Inferior parietal cortex (tissue), 1 donor: ENCODE measurements around the gene MAPK1IP1L.
"Not testable (repeated sequence)": the region's sequence is repeated elsewhere in the genome, so short reads cannot be mapped to it uniquely, and the experiment has no call there.

Experiments
- DNase-seq: peaks from one replicate; pipeline ENCODE4 v3.0.0-alpha.2; 2016; ENCODE audit errors: extremely low spot score

MAPK1IP1L gene

DNA sequence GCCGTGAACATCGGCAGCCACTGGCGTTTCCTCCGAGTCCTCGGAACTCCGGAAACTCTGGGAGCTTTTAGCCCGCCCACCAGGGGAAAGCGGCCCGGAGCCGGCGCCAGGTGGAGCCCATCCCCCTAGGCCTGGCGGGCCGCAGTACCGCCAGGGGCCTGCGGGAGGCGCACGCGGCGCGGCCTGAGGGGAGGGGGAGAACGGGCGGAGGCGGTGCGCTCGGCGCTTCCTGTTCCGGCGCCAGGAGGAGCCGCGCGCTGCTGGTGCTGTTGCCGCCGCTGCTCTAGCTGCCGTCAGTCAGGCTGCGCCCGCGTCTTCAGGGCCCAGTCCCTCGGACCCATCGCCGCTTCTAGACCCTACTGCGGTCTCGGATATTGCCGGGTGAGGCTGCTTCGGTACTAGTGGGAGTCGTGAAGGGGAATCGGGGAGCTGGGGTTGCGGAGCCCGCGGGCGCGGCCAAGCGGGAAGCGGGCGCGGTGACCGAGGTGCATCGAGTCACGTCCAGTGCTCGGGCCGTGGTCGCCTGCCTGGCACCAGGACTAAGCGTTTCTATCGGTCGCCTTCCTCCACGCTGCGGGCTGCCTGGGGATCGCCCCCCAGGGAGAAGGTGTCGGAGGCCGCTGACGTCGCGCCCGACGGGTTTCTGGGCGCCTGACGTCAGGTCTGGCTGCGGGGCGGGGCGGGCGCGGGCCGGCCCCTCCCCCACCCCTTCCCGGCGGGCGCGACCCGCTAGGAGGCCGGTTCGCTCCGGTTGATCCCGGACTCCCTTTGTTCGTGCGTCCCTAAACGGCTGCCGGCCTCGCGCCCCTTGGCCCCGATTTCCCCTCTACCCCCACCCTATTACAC lies at the start of gene MAPK1IP1L:
Gene MAPK1IP1L, plus strand, starts transcription at position 225 of the 846 bp plus-strand sequence. CDS start 10,037 bp downstream, outside the sequence.
- peak; percentile 93 for DNase-seq

DNA sequence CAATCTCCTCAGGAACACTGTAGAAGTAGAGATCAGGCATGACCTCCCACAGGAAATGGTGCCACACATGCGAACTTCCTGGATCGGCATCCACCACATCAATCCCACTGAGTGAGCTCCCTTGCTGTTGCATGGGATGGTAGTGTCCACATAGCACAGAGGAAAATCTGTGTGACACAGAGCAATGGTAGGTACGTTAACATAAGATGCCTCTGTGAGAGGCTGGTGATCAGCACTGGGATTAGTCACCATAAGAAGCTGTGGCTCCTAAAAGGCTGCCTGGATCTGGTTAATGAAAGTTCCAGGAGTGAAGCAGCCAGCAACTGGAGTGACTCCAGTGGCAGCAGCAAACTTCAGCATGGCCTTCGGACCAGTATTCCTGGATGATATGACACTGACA lies 46.4 kb upstream of the MAPK1IP1L start:
- DNase-seq = no peak

DNA sequence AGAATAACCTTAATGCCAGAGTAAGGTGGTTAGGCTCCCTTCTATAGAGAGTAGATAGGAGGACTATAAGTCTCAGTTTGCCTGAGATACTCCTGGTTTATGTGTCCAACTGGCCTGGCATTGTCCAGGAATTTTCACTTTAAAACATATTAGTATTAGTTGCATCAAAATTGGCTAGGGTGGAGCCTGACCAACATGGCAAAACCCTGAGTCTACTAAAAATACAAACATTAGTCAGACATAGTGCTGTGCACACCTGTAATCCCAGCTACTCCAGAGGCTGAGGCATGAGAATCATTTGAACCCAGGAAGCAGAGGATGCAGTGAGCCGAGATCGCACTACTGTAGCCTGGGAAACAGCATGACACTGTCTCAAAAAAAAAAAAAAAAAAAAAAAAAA lies 36.4 kb upstream of the MAPK1IP1L start:
- DNase-seq = no peak

DNA sequence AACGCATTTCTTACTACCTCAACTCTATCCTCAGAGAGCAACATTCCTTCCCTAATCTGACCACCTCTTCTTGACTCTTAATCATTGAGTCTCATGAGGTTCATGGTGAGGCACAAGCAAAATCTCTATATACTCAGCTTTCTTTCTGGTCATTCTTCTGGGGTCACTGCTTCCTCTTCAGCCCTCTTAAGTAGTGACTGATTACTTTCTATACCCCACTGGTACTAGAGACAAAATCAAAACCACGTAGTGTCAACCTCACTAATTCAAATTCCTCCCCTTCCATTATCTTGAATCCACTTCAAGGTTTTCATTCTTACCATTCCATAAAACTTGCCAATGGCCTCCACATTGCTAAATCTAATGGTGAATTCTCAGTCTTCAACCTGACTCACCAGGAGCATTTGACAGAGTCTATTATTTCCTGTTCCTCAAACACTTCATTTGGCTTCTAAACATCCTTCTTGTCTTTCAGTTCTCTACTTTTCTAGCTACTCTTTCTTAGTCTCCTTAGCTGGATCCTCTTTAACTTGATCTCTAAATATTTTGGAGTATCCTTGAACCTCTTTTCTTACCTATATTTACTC lies 31.4 kb upstream of the MAPK1IP1L start:
- no peak for DNase-seq

DNA sequence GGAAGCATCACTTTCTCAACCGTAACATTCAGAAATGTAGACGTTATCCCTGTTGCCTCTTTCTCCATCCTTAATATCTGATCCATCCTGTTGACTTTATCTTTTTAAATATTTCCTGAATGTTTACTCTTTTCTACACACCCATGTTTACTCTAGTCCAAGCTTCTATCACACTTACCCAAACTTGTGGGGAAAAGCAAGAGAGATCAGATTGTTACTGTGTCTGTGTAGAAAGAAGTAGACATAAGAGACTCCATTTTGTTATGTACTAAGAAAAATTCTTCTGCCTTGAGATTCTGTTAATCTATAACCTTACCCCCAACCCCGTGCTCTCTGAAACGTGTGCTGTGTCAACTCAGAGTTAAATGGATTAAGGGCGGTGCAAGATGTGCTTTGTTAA lies 27.1 kb upstream of the MAPK1IP1L start:
- not testable (repeated sequence) for DNase-seq

DNA sequence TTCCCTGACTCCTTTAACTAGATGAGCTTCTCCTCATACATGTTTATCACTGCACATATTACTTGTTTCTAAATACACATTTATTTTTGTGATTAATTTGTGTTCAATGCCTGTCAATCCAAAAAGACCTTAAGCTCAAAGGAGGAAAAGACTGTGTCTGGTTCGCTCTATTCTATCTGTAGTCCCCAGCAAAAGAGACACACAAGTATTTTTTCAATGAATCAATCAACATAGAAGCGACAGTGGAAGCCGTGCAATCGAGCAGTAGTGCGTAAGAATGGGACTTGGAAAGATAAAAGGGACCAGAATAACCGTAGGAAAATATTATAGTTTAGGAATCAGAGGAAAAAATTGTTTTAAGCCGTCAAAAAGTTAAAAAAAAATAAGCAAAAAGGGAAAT lies 25.5 kb upstream of the MAPK1IP1L start:
- no peak for DNase-seq

DNA sequence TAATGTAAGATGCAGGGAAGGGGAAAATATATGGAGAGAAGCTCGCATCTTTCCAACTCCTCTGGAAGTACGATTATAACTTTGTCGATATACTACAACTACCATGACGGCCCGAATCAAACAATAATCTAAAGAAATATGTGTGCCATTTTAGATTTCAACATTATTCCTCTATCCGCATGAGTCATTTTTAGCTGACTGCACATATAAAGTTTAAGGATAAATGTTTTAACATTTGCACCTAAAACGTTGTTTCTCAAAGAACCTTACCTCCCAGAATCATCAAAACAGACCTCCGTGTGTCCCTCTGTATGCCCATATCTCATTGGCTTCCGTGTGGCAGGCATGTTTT lies 25.0 kb upstream of the MAPK1IP1L start:
- DNase-seq = no peak

DNA sequence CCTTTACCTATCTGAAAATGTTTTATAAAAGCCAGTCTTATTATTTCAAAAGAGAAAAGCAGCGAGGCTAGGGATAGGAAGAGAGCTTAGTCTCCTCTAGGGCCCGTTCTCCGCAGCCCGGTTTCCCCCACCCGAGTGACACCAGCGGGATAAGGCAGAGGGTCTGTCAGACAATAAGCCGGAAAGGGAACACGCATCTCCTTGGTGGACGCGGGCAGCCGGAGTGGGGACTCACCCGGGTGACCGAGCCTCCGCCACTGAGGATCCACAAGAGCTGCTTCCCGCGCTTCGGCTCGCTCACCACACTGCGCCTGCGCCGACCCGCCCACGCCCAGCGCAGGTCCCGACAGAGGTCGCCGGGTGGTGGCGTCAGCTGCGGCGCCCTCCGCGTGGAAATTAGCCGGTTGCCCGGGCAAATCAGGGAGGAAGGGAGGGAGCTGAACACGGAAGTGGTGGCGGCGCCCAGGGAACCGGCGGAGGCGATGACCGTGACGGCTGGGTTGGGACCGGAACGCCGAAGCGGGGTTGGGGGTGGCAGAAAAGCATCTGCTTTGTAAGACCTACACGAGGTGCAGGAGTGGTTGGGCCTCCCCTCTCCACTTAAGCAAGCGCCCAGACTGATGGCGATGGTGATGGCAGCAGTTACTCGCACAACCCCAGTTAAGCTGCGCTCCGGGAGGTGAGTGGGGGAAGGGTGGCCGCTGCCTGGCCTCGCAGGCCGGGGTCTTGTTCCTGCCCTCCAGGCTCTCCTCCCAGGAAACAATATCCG lies 24.5 kb upstream of the MAPK1IP1L start, which contains the start of the genes SOCS4 and WDHD1:
Gene SOCS4, plus strand, starts transcription at position 444 of the 769 bp plus-strand sequence. CDS start 15,806 bp downstream, outside the sequence.
Gene WDHD1, minus strand, starts transcription at position 307 of the 769 bp plus-strand sequence. CDS start 312 bp downstream, outside the sequence.
- peak; percentile 94 for DNase-seq

DNA sequence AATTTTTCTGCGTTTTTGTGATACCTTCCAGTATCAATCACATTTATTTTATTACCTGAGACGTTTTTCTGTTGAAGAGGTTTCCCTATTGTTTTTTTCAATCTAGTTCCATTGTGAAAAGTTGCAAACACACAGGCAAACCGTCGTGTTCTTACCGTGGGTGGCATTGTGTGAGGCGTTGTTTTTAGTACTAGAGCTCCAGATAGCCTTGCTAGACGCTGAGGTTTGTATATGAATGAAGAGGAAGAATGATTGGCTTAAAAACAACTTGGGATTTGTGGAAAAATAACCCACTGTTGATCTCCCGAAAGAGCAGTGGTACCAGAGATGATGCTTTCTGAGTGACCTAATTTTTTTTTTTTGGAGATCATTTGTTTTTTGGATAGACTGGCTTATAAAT lies 23.4 kb upstream of the MAPK1IP1L start:
- no peak for DNase-seq

DNA sequence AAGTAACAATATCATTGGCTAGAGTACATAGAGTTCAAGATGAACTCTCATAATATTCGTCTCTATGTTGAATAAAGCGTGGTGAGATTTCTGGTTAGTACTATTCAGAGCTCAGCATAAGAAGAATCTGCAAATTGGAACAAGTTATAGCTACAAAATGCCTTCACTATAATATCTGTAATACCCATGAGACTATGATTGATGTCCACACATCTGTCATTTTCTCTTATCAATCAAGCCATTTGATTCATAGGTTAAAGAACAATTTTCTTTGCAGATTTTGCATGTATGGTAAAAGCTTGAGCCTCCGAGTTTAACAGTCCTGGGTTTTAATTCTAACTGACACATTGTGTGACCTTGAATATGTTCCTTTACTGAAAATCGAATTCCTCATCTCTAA lies 23.0 kb upstream of the MAPK1IP1L start:
- DNase-seq = no peak

DNA sequence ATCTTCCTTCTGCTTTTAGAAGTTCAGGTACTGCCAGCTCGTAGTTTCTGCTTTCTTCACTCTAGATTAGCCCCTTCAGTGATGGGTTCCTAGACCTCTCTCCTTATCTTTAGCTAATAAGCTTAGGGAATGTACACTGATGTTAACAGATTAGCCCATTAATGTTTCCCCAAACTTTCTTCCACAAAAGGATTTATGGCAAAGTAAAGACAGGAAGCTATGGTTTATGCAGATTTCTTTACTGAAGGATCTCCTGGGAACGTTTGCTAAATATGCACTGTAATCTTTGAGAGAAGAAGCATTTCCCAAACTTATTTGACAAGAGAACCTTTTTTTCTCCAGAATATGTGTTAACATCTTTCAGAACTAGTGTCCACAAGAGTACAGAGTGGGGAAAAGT lies 20.3 kb upstream of the MAPK1IP1L start:
- DNase-seq = no peak

DNA sequence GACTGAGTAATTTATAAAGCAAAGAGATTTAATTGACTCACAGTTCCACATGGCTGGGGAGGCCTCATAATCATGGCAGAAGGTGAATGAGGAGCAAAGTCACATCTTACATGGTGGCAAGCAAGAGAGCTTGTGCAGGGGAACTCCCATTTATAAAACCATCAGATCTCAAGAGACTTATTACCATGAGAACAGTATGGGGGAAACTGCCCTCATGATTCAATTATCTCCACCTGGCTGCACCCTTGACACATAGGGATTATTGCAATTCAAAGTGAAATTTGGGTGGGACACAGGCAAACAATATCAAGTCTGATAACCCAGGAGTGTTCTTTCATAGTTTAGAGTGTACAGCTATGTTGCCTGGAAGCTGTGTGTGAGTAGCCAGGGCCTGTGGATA lies 13.5 kb upstream of the MAPK1IP1L start:
- not testable (repeated sequence) for DNase-seq

DNA sequence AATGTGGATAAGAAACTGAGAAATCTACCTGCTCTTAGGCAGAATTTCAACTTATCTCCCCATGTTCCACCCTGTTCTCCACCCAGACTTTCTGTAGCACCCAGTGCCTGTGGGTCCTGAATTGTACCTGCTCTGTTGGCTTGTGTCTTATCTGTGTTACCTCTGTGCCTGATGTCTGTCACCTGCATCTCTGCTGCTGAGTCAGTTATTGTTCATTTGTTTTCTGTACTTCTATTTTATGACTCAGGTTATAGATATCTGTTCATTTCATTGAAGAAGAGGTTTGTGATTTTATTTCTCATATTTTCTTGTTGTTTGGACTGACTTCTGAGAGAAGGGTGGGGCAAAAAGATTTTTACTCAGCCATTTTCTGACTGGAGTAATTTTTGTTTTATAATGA lies 12.7 kb upstream of the MAPK1IP1L start:
- no peak for DNase-seq

DNA sequence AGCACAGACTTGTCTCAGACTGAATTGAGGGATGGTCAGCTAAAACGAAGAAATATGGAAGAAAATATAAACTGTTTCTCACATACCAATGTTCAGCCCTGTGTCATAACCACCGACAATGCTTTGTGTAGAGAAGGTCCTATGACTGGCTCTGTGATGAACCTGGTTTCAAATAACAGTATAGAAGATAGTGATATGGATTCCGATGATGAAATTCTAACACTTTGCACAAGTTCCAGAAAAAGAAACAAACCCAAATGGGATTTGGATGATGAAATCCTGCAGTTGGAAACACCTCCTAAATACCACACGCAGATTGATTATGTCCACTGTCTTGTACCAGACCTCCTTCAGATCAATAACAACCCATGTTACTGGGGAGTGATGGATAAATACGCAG lies 7.9 kb upstream of the MAPK1IP1L start:
- DNase-seq = no peak

DNA sequence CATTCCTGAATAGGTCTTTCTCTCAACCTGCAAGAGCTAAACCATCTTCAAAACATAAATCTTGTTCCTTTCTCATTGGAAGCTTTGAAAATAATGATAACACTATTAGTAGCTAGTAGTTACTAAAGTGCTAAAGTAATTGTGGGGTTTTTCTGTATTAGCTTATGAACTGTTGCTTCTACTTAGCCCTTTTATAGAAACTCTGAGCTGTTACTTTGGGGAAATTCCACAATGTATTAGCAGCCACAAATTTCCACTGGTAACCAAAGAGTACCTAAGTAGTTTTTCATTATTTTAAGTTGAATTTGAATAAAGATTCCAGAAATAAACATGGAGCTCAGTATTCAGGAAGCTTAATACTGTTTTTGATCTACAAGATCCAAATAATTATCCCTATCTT lies 6.4 kb upstream of the MAPK1IP1L start:
- no peak for DNase-seq

DNA sequence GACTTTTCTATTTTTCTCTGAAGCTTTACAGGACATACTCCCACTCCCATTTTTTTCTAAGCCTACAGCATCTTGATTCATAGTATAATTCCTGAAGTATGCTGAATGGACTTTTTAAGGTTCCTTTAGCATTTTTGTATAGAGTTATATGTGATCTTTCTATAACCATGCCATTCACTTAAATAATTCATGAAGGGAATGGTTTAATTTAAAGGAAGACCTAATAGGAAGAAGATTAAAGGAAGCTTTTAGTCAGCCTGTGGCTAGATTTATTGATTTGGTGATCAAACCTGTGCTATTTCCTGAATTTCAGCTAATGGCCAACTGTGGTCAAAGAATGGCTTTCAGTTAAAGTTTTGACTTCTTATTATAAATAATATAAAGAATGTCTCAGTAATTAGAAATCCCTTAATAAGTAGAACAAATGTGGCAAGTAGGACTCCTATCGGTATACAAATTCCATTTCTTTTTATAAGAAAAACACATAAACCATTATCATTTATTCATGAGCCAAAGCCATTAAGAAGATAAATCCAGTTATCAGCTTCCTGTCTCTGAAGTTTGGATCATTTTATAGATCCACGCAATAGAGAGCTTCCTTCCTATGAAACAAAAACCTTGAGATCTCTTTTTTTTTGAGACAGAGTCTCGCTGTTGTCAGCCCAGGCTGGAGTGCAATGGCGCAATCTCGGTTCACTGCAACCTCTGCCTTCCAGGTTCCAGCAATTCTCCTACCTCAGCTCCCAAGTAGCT lies 4.0 kb upstream of the MAPK1IP1L start:
- DNase-seq = no peak

DNA sequence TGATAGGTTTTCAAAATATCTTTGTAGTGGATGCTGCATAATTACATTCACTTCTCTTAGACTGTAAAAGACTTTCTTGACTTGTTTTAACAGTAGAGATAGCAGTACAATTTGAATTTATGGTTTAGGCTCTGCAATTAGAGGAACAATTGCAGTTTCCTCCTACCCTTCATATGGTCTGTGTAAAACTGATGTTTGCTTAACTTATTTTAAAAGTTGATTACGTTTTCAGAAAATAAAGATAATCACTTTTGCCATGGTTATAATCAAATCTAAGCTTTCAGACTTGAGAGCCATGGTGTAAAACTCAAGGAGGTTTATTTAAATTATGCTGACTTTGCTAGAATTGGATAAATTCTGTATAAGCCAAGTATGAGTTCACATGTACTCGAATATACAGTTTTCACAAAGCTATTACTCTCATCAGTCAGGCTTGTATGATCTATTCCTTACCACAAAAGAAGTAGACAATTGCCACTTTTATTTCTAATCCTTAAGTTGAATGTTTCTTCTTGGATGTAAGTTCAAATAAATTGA lies 2.5 kb upstream of the MAPK1IP1L start:
- no peak for DNase-seq

DNA sequence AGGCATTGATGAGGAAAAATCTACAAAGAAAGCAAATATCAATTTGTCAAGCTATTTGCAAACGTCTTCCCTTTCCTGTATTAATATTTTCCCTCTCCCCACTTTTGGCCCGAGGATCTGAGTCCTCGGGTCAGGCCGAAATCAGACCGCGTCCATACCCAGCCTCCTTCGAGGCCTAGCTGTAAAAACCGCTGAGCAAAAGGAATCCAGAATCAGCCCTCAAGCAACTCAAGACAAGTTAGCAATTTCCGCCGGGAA lies 353 bp upstream of the MAPK1IP1L start:
- no peak for DNase-seq

DNA sequence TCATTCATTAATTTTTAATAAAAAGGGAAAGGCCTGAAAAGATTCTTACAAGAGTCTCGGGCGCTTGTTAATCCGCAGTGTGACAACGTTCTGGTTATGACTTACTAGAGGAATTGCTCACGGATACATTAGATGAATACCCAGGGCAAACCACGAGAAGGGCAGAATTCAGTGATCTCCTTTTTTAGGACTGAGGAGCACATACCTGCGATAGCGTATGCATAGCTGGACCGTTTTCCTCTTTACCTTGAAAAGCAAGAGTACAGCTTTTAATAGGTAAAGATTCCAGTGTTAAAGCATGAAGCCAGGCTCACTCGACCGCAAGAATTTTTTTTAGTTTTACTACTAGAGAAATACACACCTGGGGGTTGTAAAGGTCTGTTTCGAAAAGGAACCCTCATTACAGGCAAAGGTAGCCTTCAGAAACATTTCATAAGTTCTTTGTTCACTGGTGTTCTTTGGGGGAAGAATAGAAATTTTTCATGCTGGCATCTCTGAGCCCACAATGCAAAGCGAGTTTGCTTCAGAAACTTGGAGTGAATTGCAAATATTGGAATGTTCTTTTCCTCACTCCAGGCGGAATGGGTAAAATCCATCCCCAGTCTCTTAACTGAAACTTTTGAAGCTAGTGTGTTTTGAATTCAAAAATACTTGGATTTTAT lies 953 bp downstream of the MAPK1IP1L start:
- DNase-seq = no peak

DNA sequence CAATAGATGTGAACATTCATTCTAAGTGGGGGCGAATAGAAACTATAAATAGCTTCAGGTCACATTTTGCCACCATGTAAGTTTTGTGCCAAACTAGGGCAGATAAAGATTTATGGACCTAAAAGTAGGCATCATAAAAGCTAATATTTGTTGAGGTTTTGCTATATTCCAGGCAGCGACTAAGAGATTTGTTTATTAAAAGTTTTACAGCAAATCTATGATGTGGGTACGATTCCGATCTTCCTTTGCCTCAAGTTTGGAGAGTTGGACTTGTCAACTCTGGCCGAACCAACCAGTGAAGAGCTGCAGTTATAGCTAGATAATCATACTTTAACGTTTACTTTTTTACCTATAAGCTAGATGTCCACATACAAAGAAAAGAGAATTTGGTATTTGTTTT lies 1.6 kb downstream of the MAPK1IP1L start:
- DNase-seq = no peak

DNA sequence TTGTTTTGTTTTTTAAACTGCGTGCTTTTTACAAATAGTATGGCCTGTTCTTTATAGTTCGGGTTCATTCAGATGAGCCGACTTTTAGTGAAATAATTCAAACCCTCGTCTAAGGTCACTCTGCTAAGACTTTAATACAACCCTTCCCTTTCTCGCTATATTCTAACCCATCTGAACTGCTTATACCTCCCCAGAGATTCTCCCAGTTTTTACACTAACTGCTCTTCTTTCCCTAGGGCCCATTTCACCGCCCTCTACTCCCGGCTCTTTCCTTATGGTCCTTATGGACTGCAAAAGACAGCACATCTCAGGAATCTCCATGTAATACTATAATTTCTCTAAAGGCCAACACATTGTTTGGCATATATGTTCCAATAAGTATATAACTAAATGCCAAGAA lies 2.1 kb downstream of the MAPK1IP1L start:
- no peak for DNase-seq
